ENCODE measurements around the gene PELO. TPM values are rescaled to one million over a fixed set of nuclear protein-coding genes. Genes with fewer than 3 reads are reported as not detected.

PELO gene
- total RNA-seq, 1 experiment from 2014 or later = 25.7 TPM

DNA sequence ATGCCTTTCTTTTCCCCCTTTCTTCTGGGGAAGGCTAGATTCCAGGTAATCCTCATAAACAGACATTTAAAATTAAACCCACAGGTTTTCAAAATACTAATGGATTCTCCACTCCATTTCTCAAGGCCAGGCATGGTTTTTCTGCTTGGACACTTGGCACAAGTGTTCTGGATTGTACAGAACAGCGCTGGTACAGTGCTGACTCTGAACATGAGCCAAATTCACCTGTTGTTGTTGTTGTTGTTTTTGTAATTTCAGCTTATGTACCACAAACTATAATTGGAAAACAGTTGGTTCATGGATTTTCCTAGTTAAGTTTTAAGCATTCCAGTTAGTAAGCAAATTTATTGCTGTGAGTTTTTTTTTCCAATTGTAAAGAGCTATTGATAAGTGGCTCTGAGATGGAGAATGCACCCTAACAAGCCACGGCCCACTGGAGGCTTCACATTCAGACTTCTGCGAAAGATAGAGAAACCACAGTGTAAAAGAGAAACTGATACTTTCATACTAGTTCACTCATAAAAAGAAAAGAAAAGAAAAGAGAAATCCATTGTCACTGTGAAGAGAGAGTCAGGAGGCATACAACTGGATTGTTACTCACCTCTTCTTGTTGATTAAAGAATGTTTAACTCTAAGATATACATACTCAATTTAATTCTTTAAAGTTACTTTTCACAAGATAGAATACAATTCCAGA lies 16.2 kb upstream of the PELO start:
- DNase-seq (ENCODE audit: low spot score) = no peak

DNA sequence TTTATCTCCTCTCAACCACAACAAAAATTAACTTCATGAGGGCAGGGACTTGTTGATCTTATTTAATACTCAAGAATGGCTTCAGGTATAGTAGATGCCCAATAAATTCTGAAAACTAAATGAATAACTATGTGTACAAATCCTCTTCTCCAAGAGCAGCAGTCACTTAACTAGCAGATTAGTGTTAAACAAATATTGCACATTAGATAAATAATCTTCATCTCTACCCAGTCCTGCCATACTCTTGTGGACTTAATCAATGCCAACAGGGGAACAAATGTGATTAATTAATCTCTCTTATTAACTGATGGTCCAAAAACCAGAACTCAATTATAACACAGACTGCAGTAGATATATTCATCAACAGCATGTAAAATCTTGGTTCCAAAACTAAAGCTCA lies 15.0 kb upstream of the PELO start:
- DNase-seq (ENCODE audit: low spot score) = no peak

DNA sequence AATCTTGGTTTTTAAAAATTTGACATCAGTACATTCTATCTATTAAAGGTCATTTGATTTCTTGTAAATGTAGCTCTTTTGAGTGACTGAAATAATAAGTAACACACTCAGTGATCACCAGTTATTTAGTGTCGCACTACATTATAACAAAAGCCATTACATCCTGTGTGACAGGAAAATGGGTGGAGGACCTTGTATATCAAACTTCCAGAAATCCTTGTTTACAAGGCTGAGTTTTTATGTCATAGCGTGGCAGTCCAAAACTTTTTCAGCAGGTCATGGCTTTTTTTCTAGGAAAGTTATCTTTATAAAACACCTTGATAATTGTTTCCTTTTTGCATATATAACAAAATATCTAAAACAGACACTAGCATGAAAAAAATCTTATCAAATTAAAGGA lies 14.4 kb upstream of the PELO start:
- DNase-seq (ENCODE audit: low spot score) = no peak

- DNase-seq (ENCODE audit: low spot score) = no peak
Observed at GRCh38 chr5:52774005-52774410, 13.7 kb upstream of the PELO start.

- DNase-seq (ENCODE audit: low spot score) = no peak
Observed at GRCh38 chr5:52776116-52776515, 11.6 kb upstream of the PELO start.

- DNase-seq (ENCODE audit: low spot score) = no peak
Observed at GRCh38 chr5:52777186-52777585, 10.5 kb upstream of the PELO start.

DNA sequence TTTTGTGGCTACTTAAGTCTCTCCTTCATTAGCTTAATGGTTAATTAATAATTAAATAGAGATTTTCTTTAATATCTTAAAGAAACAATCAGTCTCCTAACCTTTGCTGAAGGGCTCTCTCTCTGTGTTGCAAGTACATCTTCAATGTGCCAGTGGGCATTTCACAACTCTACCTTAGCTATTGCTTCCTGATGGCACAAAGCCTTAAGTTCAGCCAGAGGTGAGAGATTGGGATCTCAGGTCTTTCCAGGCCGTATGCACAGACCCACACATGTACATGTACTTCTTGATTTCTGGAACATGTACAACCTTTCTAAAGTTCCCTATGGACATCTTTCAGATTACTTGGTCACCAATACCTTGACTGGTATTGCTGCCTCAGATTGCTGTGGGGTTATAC lies 8.9 kb upstream of the PELO start:
- no peak for DNase-seq (ENCODE audit: low spot score)

DNA sequence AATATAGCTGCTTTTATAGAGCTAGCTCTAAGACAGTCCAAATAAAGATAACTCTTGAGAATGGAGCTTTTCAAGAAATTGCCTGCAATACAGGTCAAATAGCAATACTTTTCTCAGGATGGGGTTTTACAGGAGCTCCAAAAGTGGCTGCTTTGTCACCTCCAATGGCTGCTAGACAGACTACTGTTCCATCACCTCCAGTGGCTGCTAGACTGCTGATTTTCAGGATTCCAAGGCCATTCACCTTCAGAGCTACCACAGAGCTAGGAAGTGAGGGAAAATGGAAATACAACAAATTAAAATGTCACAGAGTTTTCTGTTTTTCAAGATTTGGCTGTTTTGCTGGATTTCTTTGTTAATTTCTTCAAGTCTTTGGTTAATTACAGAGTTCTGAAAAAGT lies 8.5 kb upstream of the PELO start:
- no peak for DNase-seq (ENCODE audit: low spot score)

DNA sequence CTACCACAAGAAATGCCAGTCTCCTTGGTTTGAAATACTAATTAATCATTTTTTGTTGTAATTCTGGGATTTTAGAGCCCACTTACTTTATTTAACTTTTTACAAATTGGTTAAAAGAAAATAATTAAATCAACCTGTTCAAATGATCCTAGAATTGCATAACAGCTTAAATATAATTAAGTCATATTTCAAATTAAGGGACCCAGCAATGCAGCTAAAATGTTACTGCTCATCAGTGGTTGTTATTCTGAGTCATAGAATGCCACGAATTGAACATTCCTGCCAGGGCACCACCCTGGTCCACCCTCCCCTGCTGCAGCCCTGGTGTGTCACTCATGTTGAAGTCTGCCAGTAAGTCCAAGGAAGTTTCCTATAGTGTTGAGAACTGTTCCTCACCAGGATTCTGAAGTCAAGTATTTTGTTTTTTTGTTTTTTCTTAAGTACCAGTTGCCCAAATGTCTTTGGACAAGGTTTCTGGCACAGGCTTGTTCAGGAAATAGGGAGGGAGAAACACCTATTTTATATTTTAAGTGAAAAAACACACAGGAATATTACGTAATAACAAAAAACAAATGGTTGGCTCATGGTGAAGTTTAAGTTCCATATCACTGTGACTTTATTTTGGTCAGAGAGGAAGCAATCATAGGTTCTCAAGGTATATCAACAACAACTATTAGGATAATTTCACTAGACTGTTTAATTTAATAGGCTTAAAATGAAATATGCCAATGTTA lies 4.3 kb upstream of the PELO start:
- peak; percentile 47 for DNase-seq (ENCODE audit: low spot score)

DNA sequence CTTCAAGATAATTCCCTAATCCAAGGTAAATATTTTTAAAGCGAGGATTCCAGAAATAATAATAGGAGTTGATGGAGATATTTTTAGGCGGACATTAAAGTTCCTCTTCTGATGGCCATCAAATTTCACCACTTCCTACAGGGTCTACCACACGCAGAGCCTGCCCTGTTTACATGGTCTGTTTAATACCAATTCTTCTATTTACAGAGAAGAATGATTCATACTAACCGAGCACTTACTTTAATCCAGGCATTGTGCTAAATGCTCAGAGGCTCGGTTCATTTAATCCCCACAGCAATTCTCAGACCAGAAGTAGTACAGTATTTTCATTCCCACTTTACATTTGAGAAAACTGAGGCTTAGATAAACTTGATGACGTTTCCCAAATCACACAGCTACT lies 3.0 kb upstream of the PELO start:
- peak; percentile 79 for DNase-seq (ENCODE audit: low spot score)

GRCh38 chr5:52786391-52786790 lies 1.3 kb upstream of the PELO start:
- no peak for DNase-seq (ENCODE audit: low spot score)

DNA sequence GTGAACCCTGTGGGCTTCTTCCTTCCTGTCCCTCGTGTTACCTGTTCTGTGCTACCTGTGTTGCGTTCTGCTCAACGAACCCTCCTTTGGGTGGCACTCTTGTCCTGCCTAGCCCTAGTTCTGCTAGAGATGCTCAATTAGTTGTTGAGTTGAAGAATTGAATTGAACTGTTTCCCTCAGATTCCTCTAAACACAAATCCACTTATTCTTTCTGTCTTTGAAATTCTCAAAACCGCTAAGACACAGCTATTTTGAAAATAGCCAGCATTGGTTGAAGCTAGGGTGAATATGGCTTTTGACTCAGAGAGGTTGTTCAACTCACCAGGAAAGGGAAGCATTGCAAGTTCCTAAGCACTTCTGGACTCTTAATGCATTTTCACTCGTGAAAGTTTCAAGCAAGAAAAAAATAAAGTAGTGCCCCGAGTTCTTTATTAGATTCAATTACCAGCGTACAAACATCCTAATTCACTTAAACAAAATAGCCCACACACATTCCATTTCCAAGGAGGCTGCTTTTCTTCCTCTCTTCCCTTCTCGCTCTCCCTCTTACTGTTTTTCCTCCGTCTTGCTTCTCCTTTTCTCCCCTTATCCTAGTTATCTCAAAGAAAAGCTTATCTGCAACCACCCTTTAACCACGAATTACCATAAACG lies 642 bp upstream of the PELO start:
- DNase-seq (ENCODE audit: low spot score) = peak; percentile 12

- DNase-seq (ENCODE audit: low spot score) = no peak
Observed at GRCh38 chr5:52788505-52788821, 747 bp downstream of the PELO start.

GRCh38 chr5:52789378-52789777 lies 1.7 kb downstream of the PELO start:
- DNase-seq (ENCODE audit: low spot score) = no peak

- DNase-seq (ENCODE audit: low spot score) = no peak
Observed at GRCh38 chr5:52789851-52790250, 2.1 kb downstream of the PELO start.

- no peak for DNase-seq (ENCODE audit: low spot score)
Observed at GRCh38 chr5:52791366-52791765, 3.6 kb downstream of the PELO start.

GRCh38 chr5:52794519-52794918 lies 6.8 kb downstream of the PELO start:
- DNase-seq (ENCODE audit: low spot score) = peak; percentile 78

- DNase-seq (ENCODE audit: low spot score) = no peak
Observed at GRCh38 chr5:52796031-52796430, 8.3 kb downstream of the PELO start.

GRCh38 chr5:52796516-52797103 lies 8.9 kb downstream of the PELO start:
- DNase-seq (ENCODE audit: low spot score) = no peak

DNA sequence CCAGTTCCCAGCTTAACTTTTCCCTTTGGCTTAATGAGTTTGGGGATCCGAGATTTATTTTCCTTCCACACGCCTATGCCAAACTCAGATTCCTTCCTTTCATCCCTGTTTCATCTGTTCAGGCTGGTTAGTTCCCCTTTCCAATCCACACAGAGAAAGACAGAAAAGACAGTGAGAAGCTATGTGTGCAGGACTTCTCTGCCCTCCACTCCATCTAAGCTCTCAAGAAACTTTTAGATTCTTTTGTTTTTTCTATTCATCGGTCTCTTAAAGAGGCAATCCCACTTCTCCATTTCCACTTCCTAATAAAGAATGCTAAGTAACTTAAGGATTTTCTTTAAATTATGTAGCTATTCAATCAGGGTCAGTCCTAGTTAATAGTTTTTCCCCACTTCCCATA lies 11.2 kb downstream of the PELO start:
- DNase-seq (ENCODE audit: low spot score) = no peak

GRCh38 chr5:52799358-52799982 lies 11.8 kb downstream of the PELO start:
- peak; percentile 33 for DNase-seq (ENCODE audit: low spot score)

DNA sequence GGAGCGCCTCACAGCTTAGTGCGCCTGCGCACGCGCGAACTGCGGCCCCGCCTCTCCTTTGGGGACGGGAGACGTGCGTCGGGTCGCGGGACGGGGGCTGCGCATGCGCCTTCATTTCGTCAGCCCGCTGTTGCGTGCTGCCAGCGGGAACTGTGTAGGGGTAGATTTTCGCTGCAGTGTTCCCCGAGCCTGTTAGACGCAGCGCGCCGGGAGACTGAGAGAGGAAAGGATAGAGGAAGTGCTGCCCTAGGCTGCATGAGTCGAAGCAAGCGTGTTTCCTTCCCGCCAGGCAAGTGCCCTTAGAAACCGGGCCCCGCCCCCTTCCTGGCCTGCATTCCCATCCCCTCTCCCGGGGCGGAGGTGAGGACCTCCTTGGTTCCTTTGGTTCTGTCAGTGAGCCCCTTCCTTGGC lies 12.3 kb downstream of the PELO start:
- DNase-seq (ENCODE audit: low spot score) = peak; percentile 94

Measured in H4 (cell line).